GM11168 (cell line): ENCODE results near the gene ARRB2.
"Not testable (repeated sequence)": the region's sequence is repeated elsewhere in the genome, so short reads cannot be mapped to it uniquely, and the experiment has no call there.

Experiments used
- in situ Hi-C: fragments of 300-500 bp; cut with MboI; formaldehyde crosslinking; loops from one replicate; pipeline ENCODE4 v1.12.0; 2022; ENCODE audit warnings: low sequenced_read_pairs; ENCODE audit not compliant: unreplicated experiment

ARRB2 gene

GRCh38 chr17:4699401-4700056 is 10.9 kb upstream of the ARRB2 start:
- in situ Hi-C loops = not testable (repeated sequence)

DNA sequence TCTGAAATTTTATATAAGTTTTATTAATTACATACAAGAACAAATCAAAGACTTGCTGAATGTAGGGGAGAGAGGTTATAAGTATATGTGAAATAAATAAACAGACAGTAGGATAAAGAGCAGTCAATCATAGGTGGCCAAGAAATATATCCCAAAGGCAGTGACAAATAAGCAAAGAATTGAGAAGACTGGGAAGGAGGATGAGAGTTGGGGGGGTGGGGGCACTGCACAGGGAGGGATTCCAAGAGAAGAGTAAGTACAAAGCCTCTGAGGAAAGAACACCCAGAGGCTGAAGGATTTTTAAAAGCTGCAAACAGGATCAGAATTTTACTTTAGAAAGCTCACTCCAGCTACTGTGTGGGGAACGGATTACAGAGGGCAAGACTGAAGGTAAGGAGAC is 9.3 kb upstream of the ARRB2 start:
- in situ Hi-C loops = no loop called here

GRCh38 chr17:4703330-4703691 is 7.1 kb upstream of the ARRB2 start:
- in situ Hi-C loops = no loop called here

DNA sequence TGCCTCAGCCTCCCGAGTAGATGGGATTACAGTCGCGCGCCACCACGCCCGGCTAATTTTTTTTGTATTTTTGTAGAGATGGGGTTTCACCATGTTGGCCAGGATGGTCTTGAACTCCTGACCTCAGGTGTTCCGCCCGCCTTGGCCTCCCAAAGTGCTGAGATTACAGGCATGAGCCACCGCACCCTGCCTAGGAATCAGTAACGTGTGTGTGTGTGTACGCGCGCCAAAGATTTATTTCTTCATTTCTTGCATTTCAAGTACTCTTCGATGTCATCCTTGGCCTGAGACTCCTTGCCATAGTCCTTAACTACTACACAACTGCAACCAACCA is 5.9 kb upstream of the ARRB2 start:
- in situ Hi-C loops = not testable (repeated sequence)

DNA sequence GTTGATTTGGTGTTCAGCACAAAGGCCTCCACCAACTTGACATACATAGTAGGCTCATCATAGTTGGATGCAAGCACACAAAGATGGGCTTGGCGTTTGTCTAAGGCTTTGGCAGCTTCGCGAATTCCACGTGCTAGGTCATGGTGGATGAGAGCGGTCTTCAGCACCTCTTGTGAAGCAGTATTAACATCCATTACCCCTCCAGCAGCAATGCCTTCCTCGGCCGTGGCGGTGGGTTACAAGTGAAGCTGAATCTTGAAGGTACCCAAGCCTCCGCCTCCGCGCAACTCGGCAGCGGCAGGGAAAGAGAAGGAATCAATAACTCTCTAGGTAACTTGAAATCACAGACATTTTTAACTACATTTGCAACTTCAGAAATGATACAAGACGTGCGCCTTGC is 5.4 kb upstream of the ARRB2 start:
- in situ Hi-C loops = no loop called here

- in situ Hi-C loops = no loop called here
These were observed 4.3 kb upstream of the ARRB2 start for GRCh38 chr17:4706121-4706520.

DNA sequence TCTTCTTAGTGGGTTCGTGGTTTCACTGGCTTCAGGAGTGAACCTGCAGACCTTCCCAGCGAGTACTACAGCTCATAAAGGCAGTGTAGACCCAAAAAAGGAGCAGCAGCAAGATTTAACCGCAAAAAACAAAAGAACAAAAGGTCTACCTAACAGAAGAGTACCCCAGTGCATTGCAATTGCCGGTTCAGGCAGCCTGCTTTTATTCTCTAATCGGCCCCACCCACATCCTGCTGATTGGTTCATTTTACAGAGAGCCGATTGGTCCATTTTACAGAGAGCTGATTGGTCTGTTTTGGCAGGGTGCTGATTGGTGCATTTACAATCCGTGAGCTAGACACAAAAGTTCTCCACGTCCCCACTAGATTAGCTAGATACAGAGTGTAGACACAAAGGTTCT is 2.0 kb upstream of the ARRB2 start:
- in situ Hi-C loops = no loop called here

GRCh38 chr17:4710693-4711634 is 532 bp downstream of the ARRB2 start:
- in situ Hi-C loops = loop anchor here (10.0 kb wide), 1 partner anchor 174 kb away; no protein-coding TSS in a partner anchor

GRCh38 chr17:4711661-4712181 is 1.3 kb downstream of the ARRB2 start:
- in situ Hi-C loops = loop anchor here (10.0 kb wide), 1 partner anchor 173 kb away; no protein-coding TSS in a partner anchor

GRCh38 chr17:4712526-4712925 is 2.1 kb downstream of the ARRB2 start:
- in situ Hi-C loops = loop anchor here (10.0 kb wide), 1 partner anchor 172 kb away; no protein-coding TSS in a partner anchor

DNA sequence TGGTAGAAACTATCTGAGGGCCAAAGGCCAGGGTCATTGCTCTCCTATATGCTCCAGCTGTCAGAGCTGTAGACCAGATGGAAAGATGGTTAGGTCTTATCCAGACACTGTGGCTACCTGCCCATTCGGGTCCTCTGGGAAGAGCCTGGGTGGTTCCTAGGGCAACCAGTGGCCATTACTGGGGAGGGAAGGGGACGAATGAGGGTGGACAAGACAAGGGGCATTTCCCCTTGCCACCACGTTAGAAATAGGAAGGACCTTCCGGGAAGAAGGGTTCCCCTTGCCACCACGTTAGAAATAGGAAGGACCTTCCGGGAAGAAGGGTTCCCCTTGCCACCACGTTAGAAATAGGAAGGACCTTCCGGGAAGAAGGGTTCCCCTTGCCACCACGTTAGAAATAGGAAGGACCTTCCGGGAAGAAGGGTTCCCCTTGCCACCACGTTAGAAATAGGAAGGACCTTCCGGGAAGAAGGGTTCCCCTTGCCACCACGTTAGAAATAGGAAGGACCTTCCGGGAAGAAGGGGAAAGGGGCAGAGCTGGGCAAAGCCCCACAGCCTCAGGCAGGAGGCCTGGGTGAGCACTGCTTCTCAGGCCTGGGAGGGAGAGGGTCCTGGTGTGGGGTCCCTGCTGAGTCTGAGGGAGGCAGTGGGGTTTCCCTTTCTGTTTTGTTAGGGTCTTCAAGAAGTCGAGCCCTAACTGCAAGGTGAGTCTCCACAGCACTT is 4.1 kb downstream of the ARRB2 start:
- in situ Hi-C loops = loop anchor here (10.0 kb wide), 1 partner anchor 170 kb away; no protein-coding TSS in a partner anchor

DNA sequence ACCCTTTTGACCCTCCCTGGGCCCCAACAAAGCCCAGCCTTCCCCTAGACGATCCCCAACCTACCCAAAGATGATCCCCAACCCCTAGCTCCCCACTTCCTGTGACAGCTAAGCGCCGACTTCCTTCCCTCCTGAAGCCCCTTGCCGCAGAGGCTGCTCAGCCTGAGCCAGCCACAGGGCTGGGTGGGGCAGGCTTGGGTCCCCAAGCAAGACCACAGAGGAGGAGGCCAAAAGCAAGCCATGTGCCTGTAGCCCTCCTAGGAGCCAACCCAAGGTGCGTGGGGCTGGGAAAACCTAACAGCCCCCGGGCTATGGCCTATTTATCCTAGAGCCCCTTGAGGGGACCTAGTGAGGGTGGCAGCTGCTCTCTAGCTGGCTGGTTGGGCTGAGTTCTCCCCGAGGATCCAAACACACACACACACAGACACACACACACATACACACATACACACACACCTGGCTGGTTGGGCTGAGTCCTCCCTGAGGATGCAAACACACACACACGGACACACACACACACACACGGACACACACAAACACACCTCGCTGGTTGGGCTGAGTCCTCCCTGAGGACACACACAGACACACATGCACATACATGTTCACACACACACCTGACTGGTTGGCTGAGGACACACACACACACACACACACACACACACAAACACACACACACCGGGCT is 4.8 kb downstream of the ARRB2 start:
- in situ Hi-C loops = loop anchor here (10.0 kb wide), 1 partner anchor 170 kb away; no protein-coding TSS in a partner anchor

DNA sequence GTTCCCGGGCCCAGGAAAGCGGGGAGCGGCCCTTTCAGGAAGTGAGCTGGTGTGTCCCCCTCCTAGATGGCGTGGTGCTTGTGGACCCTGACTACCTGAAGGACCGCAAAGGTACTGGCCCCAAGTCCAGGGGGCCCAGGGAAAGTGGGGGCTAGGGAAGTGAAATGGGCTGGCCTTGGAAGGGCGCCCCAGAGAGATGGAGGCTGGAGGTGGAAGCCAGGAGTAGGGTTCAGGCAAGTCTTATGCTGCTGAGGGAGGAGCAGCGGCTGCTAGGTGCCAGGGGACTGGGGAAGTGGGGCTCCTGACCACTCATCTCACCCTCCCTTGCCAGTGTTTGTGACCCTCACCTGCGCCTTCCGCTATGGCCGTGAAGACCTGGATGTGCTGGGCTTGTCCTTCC is 5.6 kb downstream of the ARRB2 start:
- in situ Hi-C loops = loop anchor here (10.0 kb wide), 1 partner anchor 169 kb away; no protein-coding TSS in a partner anchor

- in situ Hi-C loops = loop anchor here (10.0 kb wide), 1 partner anchor 167 kb away; no protein-coding TSS in a partner anchor
These were observed 7.4 kb downstream of the ARRB2 start for GRCh38 chr17:4717791-4718190.

- in situ Hi-C loops = loop anchor here (10.0 kb wide), 1 partner anchor 167 kb away; no protein-coding TSS in a partner anchor
These were observed 7.8 kb downstream of the ARRB2 start for GRCh38 chr17:4718276-4718675.

GRCh38 chr17:4719146-4719545 is 8.7 kb downstream of the ARRB2 start:
- in situ Hi-C loops = loop anchor here (10.0 kb wide), 1 partner anchor 166 kb away; no protein-coding TSS in a partner anchor

DNA sequence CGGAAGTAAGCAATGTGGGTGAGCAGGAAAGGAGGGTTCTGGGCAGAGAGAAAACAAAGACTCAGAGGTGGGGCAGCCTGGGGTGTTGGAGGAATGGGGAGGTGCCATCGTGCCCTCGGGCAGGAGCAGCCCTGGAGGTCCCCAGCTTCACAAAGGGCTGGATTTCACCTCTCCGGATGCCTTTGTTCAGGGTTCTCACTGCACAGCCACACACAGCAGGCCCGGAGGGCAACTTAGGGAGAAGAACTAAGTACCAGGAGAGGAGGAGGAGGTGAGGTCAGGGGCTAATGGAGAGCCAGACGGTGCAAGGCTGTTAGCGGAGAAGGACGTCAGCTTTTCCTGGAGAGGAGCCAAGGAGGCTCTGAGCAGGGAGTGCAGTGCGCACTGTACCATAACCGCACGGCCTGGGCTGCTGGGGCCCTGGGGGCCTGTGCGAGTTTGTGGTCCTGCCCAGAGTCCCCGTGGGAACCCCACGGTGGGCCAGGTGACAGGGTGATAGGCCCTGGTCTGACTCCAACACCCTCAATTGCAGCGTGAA is 9.3 kb downstream of the ARRB2 start:
- in situ Hi-C loops = loop anchor here (10.0 kb wide), 1 partner anchor 165 kb away; no protein-coding TSS in a partner anchor

DNA sequence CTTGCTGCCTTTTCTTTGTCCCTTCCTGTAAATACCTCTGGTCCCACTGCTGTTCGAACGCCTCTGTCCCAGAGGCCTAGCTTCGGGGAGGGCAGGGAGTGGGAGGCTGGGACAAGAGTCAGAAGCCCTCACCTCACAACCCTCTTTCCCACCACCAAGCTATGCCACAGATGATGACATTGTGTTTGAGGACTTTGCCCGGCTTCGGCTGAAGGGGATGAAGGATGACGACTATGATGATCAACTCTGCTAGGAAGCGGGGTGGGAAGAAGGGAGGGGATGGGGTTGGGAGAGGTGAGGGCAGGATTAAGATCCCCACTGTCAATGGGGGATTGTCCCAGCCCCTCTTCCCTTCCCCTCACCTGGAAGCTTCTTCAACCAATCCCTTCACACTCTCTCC is 10.4 kb downstream of the ARRB2 start:
- in situ Hi-C loops = no loop called here
